ENCODE data around the gene CDR2.
A peak's percentile ranks its signal among the peaks of the same experiment; 100 is the strongest.

Gene CDR2

DNA sequence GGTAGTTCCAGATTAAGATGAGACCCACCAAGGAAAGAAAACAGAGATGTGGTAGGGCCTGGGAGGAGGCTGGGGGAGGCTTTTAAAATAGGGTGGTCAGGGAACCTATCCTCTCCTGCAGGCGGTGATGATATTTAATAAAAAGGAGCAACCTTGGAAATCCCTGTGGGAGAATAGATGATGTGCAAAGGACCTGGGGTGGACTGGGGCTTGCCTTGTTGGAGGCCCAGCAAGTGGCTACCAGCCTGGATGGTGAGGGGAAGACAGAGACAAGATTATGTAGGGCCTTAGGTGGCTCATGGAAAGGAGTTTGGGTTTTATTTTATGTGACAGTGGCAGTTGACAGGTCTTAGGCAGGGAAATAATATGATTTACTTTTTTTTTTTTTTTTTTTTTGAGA, 75.4 kb downstream of the CDR2 start:
- Histone ChIP-seq H3K79me2 (ENCODE audit: insufficient read depth, low read depth) (peaks cover 62% of the 10 kb centered on the region), H3K27ac (peak overlapping the region; percentile 95; the same call in 1 of the 2 replicates)

DNA sequence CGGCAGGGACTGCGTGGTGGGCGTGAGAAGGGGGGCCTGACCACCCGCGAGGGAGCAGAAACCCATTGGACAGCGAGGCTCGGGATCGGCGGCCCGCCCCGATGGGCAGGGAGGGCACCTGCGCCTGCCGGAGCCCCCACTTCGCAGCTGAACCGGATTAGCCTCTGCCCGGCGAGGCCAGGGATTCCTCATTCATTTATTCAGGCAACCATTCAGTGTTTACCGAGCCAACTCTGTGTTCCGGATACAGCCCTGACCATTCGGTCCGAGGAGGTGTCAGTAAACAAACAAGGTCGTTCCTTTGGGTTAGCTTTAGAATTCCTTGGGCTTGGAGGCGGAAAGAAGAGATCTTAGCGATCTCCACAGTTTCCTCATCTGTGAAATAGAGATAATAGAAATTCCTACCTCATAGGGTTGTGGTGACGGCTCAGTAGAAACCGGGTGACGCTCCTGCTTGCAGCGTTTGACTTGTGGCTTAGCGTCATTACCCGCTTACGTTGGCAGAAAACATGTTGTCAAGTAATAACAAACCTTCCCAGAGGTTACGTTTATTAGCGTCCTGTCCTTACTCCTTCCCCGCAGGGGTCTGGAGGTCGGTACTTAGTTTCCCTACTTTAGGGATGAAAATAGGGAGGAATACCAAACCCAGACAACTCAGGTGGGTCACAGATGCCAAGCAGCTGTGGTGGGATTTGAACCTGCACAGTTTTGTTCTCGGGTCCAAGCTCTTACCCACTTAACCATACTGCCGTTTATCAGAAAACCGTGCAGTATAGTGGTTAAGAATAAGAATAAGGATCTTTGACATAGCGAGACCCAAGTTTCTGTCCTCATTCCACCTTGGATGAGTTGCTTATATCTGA, 76.3 kb downstream of the CDR2 start:
- no peaks in the 10 kb centered on the region for H3K27me3 ChIP-seq (ENCODE audit: insufficient read depth, low read depth)
- H4K20me1 ChIP-seq (ENCODE audit: insufficient read depth): peaks cover 14% of the 10 kb centered on the region; the same call in 1 of the 2 replicates
- H3K36me3 ChIP-seq (ENCODE audit: insufficient read depth): no peaks in the 10 kb centered on the region; the same call in 1 of the 2 replicates
- H3K4me1 ChIP-seq (ENCODE audit: low read depth, poor library complexity, severe bottlenecking): peaks cover 26% of the 10 kb centered on the region
- peak overlapping the region; percentile 96 for H3K9ac ChIP-seq
- peak overlapping the region; percentile 43 for H3K4me3 ChIP-seq (IDR thresholded peaks at IDR 0.05; ENCODE audit: insufficient read depth, low read depth, low read length)
- peak overlapping the region; percentile 21; the same call in 1 of the 2 replicates for H2AFZ ChIP-seq (ENCODE audit: low read depth)
- peak overlapping the region; percentile 95 for H3K27ac ChIP-seq
- H3K79me2 ChIP-seq (ENCODE audit: insufficient read depth, low read depth): peaks cover 55% of the 10 kb centered on the region
- no peak for TF ChIP-seq CTCF (conservative IDR thresholded peaks at IDR 0.05; ENCODE audit: low read depth, low read length)
- peak overlapping the region; percentile 80 for H3K4me2 ChIP-seq

More for the DNA sequence above, 75.4 kb downstream of the CDR2 start:
- H3K36me3 ChIP-seq (ENCODE audit: insufficient read depth): no peaks in the 10 kb centered on the region; the same call in 1 of the 2 replicates
- H4K20me1 ChIP-seq (ENCODE audit: insufficient read depth): peaks cover 14% of the 10 kb centered on the region; the same call in 1 of the 2 replicates
- no peak for TF ChIP-seq CTCF (conservative IDR thresholded peaks at IDR 0.05; ENCODE audit: low read depth, low read length)
- H3K4me3 ChIP-seq (IDR thresholded peaks at IDR 0.05; ENCODE audit: insufficient read depth, low read depth, low read length): no peak overlapping the region
- H2AFZ ChIP-seq (ENCODE audit: low read depth): no peak overlapping the region
- H3K9ac ChIP-seq: no peak overlapping the region
- H3K4me1 ChIP-seq (ENCODE audit: low read depth, poor library complexity, severe bottlenecking): peaks cover 26% of the 10 kb centered on the region
- H3K27me3 ChIP-seq (ENCODE audit: insufficient read depth, low read depth): no peaks in the 10 kb centered on the region
- peak overlapping the region; percentile 80 for H3K4me2 ChIP-seq

- Histone ChIP-seq H3K4me3 (IDR thresholded peaks at IDR 0.05; ENCODE audit: insufficient read depth, low read depth, low read length) (peak within 1 kb of the TSS; percentile 47), H2AFZ (ENCODE audit: low read depth) (peak within 1 kb of the TSS; percentile 77), H3K36me3 (ENCODE audit: insufficient read depth) (no peaks in the 10 kb centered on the region; the same call in 1 of the 2 replicates), H3K27me3 (ENCODE audit: insufficient read depth, low read depth) (no peaks in the 10 kb centered on the region), H3K9ac (peak within 1 kb of the TSS; percentile 96), H3K27ac (peak within 1 kb of the TSS; percentile 95), H3K4me1 (ENCODE audit: low read depth, poor library complexity, severe bottlenecking) (peaks cover 26% of the 10 kb centered on the region), H4K20me1 (ENCODE audit: insufficient read depth) (peaks cover 14% of the 10 kb centered on the region; the same call in 1 of the 2 replicates), H3K79me2 (ENCODE audit: insufficient read depth, low read depth) (peaks cover 47% of the 10 kb centered on the region), H3K4me2 (peak within 1 kb of the TSS; percentile 80)
- TF ChIP-seq CTCF (conservative IDR thresholded peaks at IDR 0.05; ENCODE audit: low read depth, low read length): peak; percentile 83
Measured at GRCh38 chr16:22297114-22297870, 77.1 kb downstream of the CDR2 start, which contains the start of gene POLR3E. TSS of gene POLR3E (plus strand) at chr16:22297409. CDS start at chr16:22302969, 5,560 bp downstream.

Data from KMS-11 (cell line).